Fibroblast of lung (primary cell): ENCODE measurements around the gene SOCS1. TPM values are rescaled to one million over a fixed set of nuclear protein-coding genes. Genes with fewer than 3 reads are reported as not detected.
A peak's percentile ranks its signal among the peaks of the same experiment; 100 is the strongest.

Experiments
- DNase-seq, 2 donors: peaks; one replicate each; pipeline versions ENCODE4 v3.0.0 to v3.0.0-alpha.2; 2010; ENCODE audit warnings: low read depth in 2 of 2
- H2AFZ ChIP-seq: 2 replicates; pipeline ENCODE4 v1.5.1; 2012; ENCODE audit warnings: low read length, control low read depth, inconsistent platforms
- H3K27ac ChIP-seq: 2 replicates; pipeline ENCODE4 v1.5.1; 2011; ENCODE audit warnings: low read length, control low read depth; ENCODE audit not compliant: insufficient read depth
- H3K27me3 ChIP-seq: 2 replicates; pipeline ENCODE4 v1.5.1; 2011; ENCODE audit warnings: mild to moderate bottlenecking, low read length; ENCODE audit not compliant: control insufficient read depth, insufficient read depth
- H3K36me3 ChIP-seq: 2 replicates; pipeline ENCODE4 v1.5.1; 2011; ENCODE audit warnings: low read length; ENCODE audit not compliant: control insufficient read depth, insufficient read depth
- H3K4me1 ChIP-seq: 2 replicates; pipeline ENCODE4 v1.5.1; 2011; ENCODE audit warnings: low read length; ENCODE audit not compliant: control insufficient read depth, insufficient read depth; ENCODE audit errors: extremely low read depth
- H3K4me2 ChIP-seq: 2 replicates; pipeline ENCODE4 v1.5.1; 2011; ENCODE audit warnings: low read length, control low read depth; ENCODE audit not compliant: insufficient read depth; ENCODE audit errors: extremely low read depth
- H3K4me3 ChIP-seq, 4 experiments: fragments of 200-600 bp in 1 of 4; sonication (generic) in 1 of 4; replicated peaks in 1 of 4; 2 replicates each; pipeline ENCODE4 v1.5.1; 2011 to 2016; ENCODE audit warnings: low read length in 4 of 4, low read depth in 3 of 4, mild to moderate bottlenecking in 3 of 4, control low read depth in 2 of 4, inconsistent platforms in 1 of 4, mixed read lengths in 1 of 4; ENCODE audit not compliant: insufficient read depth in 1 of 4; ENCODE audit errors: control extremely low read depth in 1 of 4
- H3K79me2 ChIP-seq: 2 replicates; pipeline ENCODE4 v1.5.1; 2012; ENCODE audit warnings: mild to moderate bottlenecking, low read length, inconsistent platforms; ENCODE audit not compliant: control insufficient read depth, insufficient read depth
- H3K9ac ChIP-seq: 2 replicates; pipeline ENCODE4 v1.5.1; 2011; ENCODE audit warnings: mild to moderate bottlenecking, low read length, control low read depth; ENCODE audit not compliant: insufficient read depth
- H3K9me3 ChIP-seq: 2 replicates; pipeline ENCODE4 v1.5.1; 2012; ENCODE audit warnings: low read depth, low read length; ENCODE audit not compliant: control insufficient read depth, insufficient read depth
- H4K20me1 ChIP-seq: 2 replicates; pipeline ENCODE4 v1.5.1; 2011; ENCODE audit warnings: low read length; ENCODE audit not compliant: control insufficient read depth, insufficient read depth; ENCODE audit errors: extremely low read depth
- CTCF ChIP-seq, 2 donors: IDR thresholded peaks in 1 of 2; conservative IDR thresholded peaks in 1 of 2; 1 replicate in 1 of 2; 2 replicates in 1 of 2; pipeline ENCODE4 v1.5.1; 2011 to 2012; ENCODE audit warnings: low read length in 2 of 2, control low read depth in 1 of 2, inconsistent platforms in 1 of 2, low read depth in 1 of 2, mild to moderate bottlenecking in 1 of 2
- EZH2 ChIP-seq: IDR thresholded peaks from 2 replicates; pipeline ENCODE4 v1.5.1; 2012; ENCODE audit warnings: low read length, control low read depth, mild to moderate bottlenecking; ENCODE audit errors: missing control alignments
- polyA plus RNA-seq, 2 donors: library from polyadenylated mRNA; depleted of rRNA in 1 of 2; stranded (reverse) in 1 of 2; unstranded in 1 of 2; fragments of >200 nt; gene quantifications; 2 replicates each; pipeline ENCODE4 v1.2.1, GENCODE V29; 2011 to 2012; ENCODE audit warnings: missing spikeins in 1 of 2
- total RNA-seq: library from RNA; depleted of rRNA; stranded (reverse); fragments of >200 nt; gene quantifications from 2 replicates; pipeline ENCODE4 v1.2.1, GENCODE V29; 2014

SOCS1 gene
- total and polyA plus RNA-seq, 2 donors (not counting 1 experiment from before 2014, with no cell fraction given): 17.7 to 21.1 TPM

GRCh38 chr16:11274964-11275363 lies 19.0 kb upstream of the SOCS1 start:
- Histone ChIP-seq H3K4me2 (no peak overlapping the region), H2AFZ (no peak overlapping the region), H3K36me3 (no peaks in the 10 kb centered on the region), H3K27ac (no peak overlapping the region), H3K4me3 (no peak overlapping the region), H4K20me1 (no peaks in the 10 kb centered on the region), H3K27me3 (peaks cover 14% of the 10 kb centered on the region), H3K9ac (no peak overlapping the region), H3K9me3 (no peaks in the 10 kb centered on the region), H3K79me2 (no peaks in the 10 kb centered on the region), H3K4me1 (no peaks in the 10 kb centered on the region)
- no peak for DNase-seq
- no peak for TF ChIP-seq CTCF (conservative IDR thresholded peaks at IDR 0.05 in 1 of 2, IDR thresholded peaks at IDR 0.05 in 1 of 2; ENCODE audit: low read depth in 1 of 2, low read length in 2 of 2)
- no peak for TF ChIP-seq EZH2

GRCh38 chr16:11273721-11274324 lies 17.8 kb upstream of the SOCS1 start:
- peak in 1 of 2 donors; percentile 55 for DNase-seq

More at GRCh38 chr16:11273721-11274324, 17.8 kb upstream of the SOCS1 start:
- Histone ChIP-seq H3K27me3 (peaks cover 7% of the 10 kb centered on the region), H3K79me2 (no peaks in the 10 kb centered on the region), H2AFZ (no peak overlapping the region), H3K4me3 (no peak overlapping the region), H3K9ac (no peak overlapping the region), H3K4me2 (no peak overlapping the region), H3K27ac (no peak overlapping the region), H3K36me3 (no peaks in the 10 kb centered on the region), H3K4me1 (no peaks in the 10 kb centered on the region), H3K9me3 (no peaks in the 10 kb centered on the region), H4K20me1 (no peaks in the 10 kb centered on the region)
- no peak for TF ChIP-seq CTCF (conservative IDR thresholded peaks at IDR 0.05 in 1 of 2, IDR thresholded peaks at IDR 0.05 in 1 of 2; ENCODE audit: low read depth in 1 of 2, low read length in 2 of 2)
- no peak for TF ChIP-seq EZH2
